Astrocyte (in vitro differentiated cells and primary cell): Measurements from ENCODE around the gene WNT4. TPM values are rescaled to one million over a fixed set of nuclear protein-coding genes. Genes with fewer than 3 reads are reported as not detected.

ENCODE experiments used
- DNase-seq: peaks from one replicate; pipeline ENCODE4 v3.0.0-alpha.2; 2010; ENCODE audit warnings: low read depth
- FAIRE-seq: peaks from 2 replicates; lab custom pipeline; 2011; peaks lifted over from hg19 to GRCh38; lab: Jason Lieb, UNC
- H2AFZ ChIP-seq: 2 replicates; pipeline ENCODE4 v1.6.0; 2012; ENCODE audit warnings: low read depth, low read length, inconsistent platforms
- H3K27ac ChIP-seq: 2 replicates; pipeline ENCODE4 v1.5.1; 2011; ENCODE audit warnings: low read depth, low read length, inconsistent platforms
- H3K27me3 ChIP-seq: 2 replicates; pipeline ENCODE4 v1.6.0; 2011; ENCODE audit warnings: low read length, inconsistent platforms; ENCODE audit not compliant: insufficient read depth
- H3K36me3 ChIP-seq: 2 replicates; pipeline ENCODE4 v1.5.1; 2011; ENCODE audit warnings: low read length, inconsistent platforms; ENCODE audit not compliant: insufficient read depth
- H3K4me1 ChIP-seq: 2 replicates; pipeline ENCODE4 v1.5.1; 2011; ENCODE audit warnings: low read length, inconsistent platforms; ENCODE audit not compliant: insufficient read depth
- H3K4me2 ChIP-seq: 2 replicates; pipeline ENCODE4 v1.6.0; 2012; ENCODE audit warnings: low read length, inconsistent platforms
- H3K4me3 ChIP-seq: 2 replicates; pipeline ENCODE4 v1.5.1; 2011; ENCODE audit warnings: low read depth, mild to moderate bottlenecking, low read length, inconsistent platforms; ENCODE audit not compliant: insufficient read depth
- H3K79me2 ChIP-seq: 2 replicates; pipeline ENCODE4 v1.6.0; 2012; ENCODE audit warnings: mild to moderate bottlenecking, low read length, inconsistent platforms; ENCODE audit not compliant: insufficient read depth
- H3K9ac ChIP-seq: 2 replicates; pipeline ENCODE4 v1.6.0; 2012; ENCODE audit warnings: mild to moderate bottlenecking, low read length, inconsistent platforms
- H3K9me3 ChIP-seq: 2 replicates; pipeline ENCODE4 v1.5.1; 2012; ENCODE audit warnings: low read depth, mild to moderate bottlenecking, low read length, inconsistent platforms; ENCODE audit not compliant: insufficient read depth
- H4K20me1 ChIP-seq: 2 replicates; pipeline ENCODE4 v1.6.0; 2012; ENCODE audit warnings: low read length, inconsistent platforms; ENCODE audit not compliant: insufficient read depth
- H3K27ac Mint-ChIP-seq: one replicate; pipeline ENCODE4 v1.8.0; 2021; ENCODE audit warnings: mild to moderate bottlenecking, mixed read lengths; ENCODE audit not compliant: unreplicated experiment
- H3K27me3 Mint-ChIP-seq: one replicate; pipeline ENCODE4 v1.8.0; 2021; ENCODE audit warnings: low read depth, mixed read lengths; ENCODE audit not compliant: unreplicated experiment
- H3K36me3 Mint-ChIP-seq: one replicate; pipeline ENCODE4 v1.8.0; 2021; ENCODE audit warnings: low read depth, mixed read lengths; ENCODE audit not compliant: unreplicated experiment
- H3K4me1 Mint-ChIP-seq: one replicate; pipeline ENCODE4 v1.8.0; 2021; ENCODE audit warnings: low read depth, mixed read lengths; ENCODE audit not compliant: unreplicated experiment
- H3K4me3 Mint-ChIP-seq: one replicate; pipeline ENCODE4 v1.8.0; 2021; ENCODE audit warnings: mild to moderate bottlenecking, moderate library complexity, mixed read lengths; ENCODE audit not compliant: unreplicated experiment
- H3K9me3 Mint-ChIP-seq: one replicate; pipeline ENCODE4 v1.8.0; 2021; ENCODE audit warnings: mild to moderate bottlenecking, mixed read lengths; ENCODE audit not compliant: unreplicated experiment
- CTCF ChIP-seq: IDR thresholded peaks from 2 replicates; pipeline ENCODE4 v1.5.1; 2011; ENCODE audit warnings: low read depth, mild to moderate bottlenecking, inconsistent platforms, low read length, moderate library complexity; ENCODE audit not compliant: insufficient read depth
- EZH2 ChIP-seq: IDR thresholded peaks from 2 replicates; pipeline ENCODE4 v1.6.1; 2012; ENCODE audit warnings: mild to moderate bottlenecking, low read length, inconsistent platforms; ENCODE audit not compliant: insufficient read depth
- total RNA-seq: library from RNA; stranded (reverse); gene quantifications from 2 replicates; pipeline ENCODE4 v1.2.1, GENCODE V29; 2021

The WNT4 gene
- total RNA-seq, 1 donor from 2014 or later = 1.2 TPM

DNA sequence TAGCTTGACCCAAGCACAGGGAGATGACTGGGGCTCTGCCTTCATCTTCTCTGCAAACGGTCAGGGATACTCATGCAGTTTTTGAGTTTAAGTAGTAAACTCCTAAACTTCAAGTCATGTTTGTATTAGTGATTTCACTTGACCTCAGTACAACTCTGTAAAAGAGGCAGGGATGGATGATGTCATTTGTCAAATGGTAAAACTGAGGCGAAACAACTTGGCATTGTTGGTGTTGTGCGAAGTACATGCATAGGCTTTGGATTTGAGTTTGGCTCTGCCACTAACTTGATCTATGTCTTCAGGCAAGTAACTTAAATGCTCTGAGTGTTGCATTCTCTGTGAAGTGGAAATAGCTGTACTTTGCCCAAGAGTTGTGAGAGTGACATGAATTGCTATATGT is 42.7 kb downstream of the WNT4 start:
- no peak overlapping the region for H3K4me2 ChIP-seq
- Mint-ChIP-seq H3K9me3 (no peaks in the 10 kb centered on the region), H3K27me3 (no peaks in the 10 kb centered on the region), H3K4me3 (no peak overlapping the region), H3K36me3 (peaks cover 19% of the 10 kb centered on the region), H3K27ac (no peak overlapping the region), H3K4me1 (peaks cover 16% of the 10 kb centered on the region)
- no peak overlapping the region for H3K4me3 ChIP-seq
- H2AFZ ChIP-seq = no peak overlapping the region
- no peaks in the 10 kb centered on the region for H3K9me3 ChIP-seq
- H3K4me1 ChIP-seq = peaks cover 2% of the 10 kb centered on the region
- no peaks in the 10 kb centered on the region for H3K27me3 ChIP-seq
- TF ChIP-seq EZH2 (no peak), CTCF (no peak)
- H4K20me1 ChIP-seq = peaks cover 96% of the 10 kb centered on the region
- H3K9ac ChIP-seq = no peak overlapping the region
- H3K79me2 ChIP-seq = peaks cover 86% of the 10 kb centered on the region
- H3K36me3 ChIP-seq = peaks cover 37% of the 10 kb centered on the region
- no peak overlapping the region for H3K27ac ChIP-seq
- DNase-seq = no peak
- no peak for FAIRE-seq

- Histone ChIP-seq H3K9ac (no peak overlapping the region), H3K79me2 (peaks cover 84% of the 10 kb centered on the region), H3K4me1 (peaks cover 2% of the 10 kb centered on the region), H3K4me3 (no peak overlapping the region), H4K20me1 (peaks cover 94% of the 10 kb centered on the region), H3K36me3 (peaks cover 37% of the 10 kb centered on the region), H3K27me3 (no peaks in the 10 kb centered on the region), H2AFZ (no peak overlapping the region), H3K27ac (no peak overlapping the region), H3K4me2 (no peak overlapping the region), H3K9me3 (no peaks in the 10 kb centered on the region)
- TF ChIP-seq EZH2 = no peak
- no peak for TF ChIP-seq CTCF
- H3K4me3 Mint-ChIP-seq = no peak overlapping the region
- peaks cover 24% of the 10 kb centered on the region for H3K36me3 Mint-ChIP-seq
- FAIRE-seq (no peak), DNase-seq (no peak)
- H3K27ac Mint-ChIP-seq = no peak overlapping the region
- peaks cover 16% of the 10 kb centered on the region for H3K4me1 Mint-ChIP-seq
- no peaks in the 10 kb centered on the region for H3K9me3 Mint-ChIP-seq
- H3K27me3 Mint-ChIP-seq = no peaks in the 10 kb centered on the region
These were observed 44.1 kb downstream of the WNT4 start for GRCh38 chr1:22098752-22099151.

DNA sequence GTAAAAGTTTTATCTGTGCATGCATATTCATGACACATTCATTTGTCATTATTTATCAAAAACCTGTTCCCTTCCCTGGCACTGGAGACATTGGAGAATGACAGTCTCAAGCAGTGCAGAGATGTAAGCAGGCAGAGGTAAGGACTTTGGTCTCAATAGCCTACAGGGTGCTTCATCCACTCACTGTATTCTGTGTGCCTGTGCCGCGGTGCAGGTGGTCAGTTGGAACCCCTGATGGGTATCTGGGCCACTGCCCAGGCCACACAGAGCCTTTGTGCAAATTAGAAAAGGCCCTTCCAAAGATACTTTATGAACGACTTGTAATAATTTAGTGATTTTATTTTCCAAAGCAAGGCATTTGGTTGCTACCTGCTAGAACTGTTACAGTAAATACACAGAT is 46.4 kb downstream of the WNT4 start:
- Mint-ChIP-seq H3K9me3 (no peaks in the 10 kb centered on the region), H3K27ac (no peak overlapping the region), H3K27me3 (no peaks in the 10 kb centered on the region), H3K4me3 (no peak overlapping the region), H3K4me1 (peaks cover 29% of the 10 kb centered on the region), H3K36me3 (peaks cover 24% of the 10 kb centered on the region)
- no peak overlapping the region for H2AFZ ChIP-seq
- DNase-seq (no peak), FAIRE-seq (no peak)
- peaks cover 83% of the 10 kb centered on the region for H3K79me2 ChIP-seq
- H3K9ac ChIP-seq = no peak overlapping the region
- no peak overlapping the region for H3K27ac ChIP-seq
- H3K36me3 ChIP-seq = peaks cover 40% of the 10 kb centered on the region
- no peak overlapping the region for H3K4me3 ChIP-seq
- no peak for TF ChIP-seq EZH2
- TF ChIP-seq CTCF = no peak
- H3K27me3 ChIP-seq = no peaks in the 10 kb centered on the region
- H4K20me1 ChIP-seq = peaks cover 88% of the 10 kb centered on the region
- peaks cover 2% of the 10 kb centered on the region for H3K4me1 ChIP-seq
- H3K9me3 ChIP-seq = no peaks in the 10 kb centered on the region
- H3K4me2 ChIP-seq = no peak overlapping the region
